Colonic mucosa (tissue), 4 donors: ENCODE data around the gene EHBP1. TPM values are rescaled to one million over a fixed set of nuclear protein-coding genes. Genes with fewer than 3 reads are reported as not detected.
"Not testable (repeated sequence)": the region's sequence is repeated elsewhere in the genome, so short reads cannot be mapped to it uniquely, and the experiment has no call there.

Experiments used
- DNase-seq: peaks from one replicate; pipeline ENCODE4 v3.0.0-alpha.2; 2020
- H3K27ac ChIP-seq: fragments of 200-600 bp; one replicate; pipeline ENCODE4 v1.8.0; 2021
- H3K27me3 ChIP-seq: fragments of 200-600 bp; one replicate; pipeline ENCODE4 v1.8.0; 2021
- H3K36me3 ChIP-seq: fragments of 200-600 bp; one replicate; pipeline ENCODE4 v1.8.0; 2021
- H3K4me1 ChIP-seq: fragments of 200-600 bp; one replicate; pipeline ENCODE4 v1.8.0; 2021; ENCODE audit warnings: mild to moderate bottlenecking
- H3K4me3 ChIP-seq: fragments of 200-600 bp; one replicate; pipeline ENCODE4 v1.8.0; 2021
- H3K9ac ChIP-seq, 2 donors: one replicate each; pipeline ENCODE4 v1.7.0; 2013; ENCODE audit warnings: control low read depth in 2 of 2, low read depth in 2 of 2, low read length in 2 of 2
- H3K9me3 ChIP-seq: fragments of 200-600 bp; one replicate; pipeline ENCODE4 v1.8.0; 2021
- CTCF ChIP-seq: fragments of 200-600 bp; IDR thresholded peaks from one replicate; pipeline ENCODE4 v1.8.0; 2022; ENCODE audit warnings: antibody characterized with exemption, mild to moderate bottlenecking
- intact Hi-C: fragments of 100-400 bp; cut with DNase I; formaldehyde crosslinking; loops from one replicate; pipeline ENCODE4 v1.14.1; 2022
- total RNA-seq, 2 donors: library from RNA; stranded (reverse); fragmentation: NEBNext Ultra II Directional in 1 of 2; extraction: Animal tissue kit (Norgen Biotek cat#: 25700) in 1 of 2; gene quantifications; one replicate each; pipeline ENCODE4 v1.2.1, GENCODE V29; 2021
- donor health status: healthy.
- donor health status: DM: no; HTN: no; CAD: no.
- donor health status: DM: no; HTN: no; CAD: no.

The EHBP1 gene
- total RNA-seq, 2 donors from 2014 or later = 23.6 to 32.7 TPM

- no peaks in the 10 kb centered on the region for H3K36me3 ChIP-seq
- intact Hi-C loops = no loop called here
- no peak overlapping the region for H3K9ac ChIP-seq
- DNase-seq = no peak
- no peak overlapping the region for H3K4me3 ChIP-seq
- no peak for TF ChIP-seq CTCF
- no peaks in the 10 kb centered on the region for H3K27me3 ChIP-seq
- no peaks in the 10 kb centered on the region for H3K9me3 ChIP-seq
- no peaks in the 10 kb centered on the region for H3K4me1 ChIP-seq
- H3K27ac ChIP-seq = no peak overlapping the region
These were observed 40.5 kb downstream of the EHBP1 start for GRCh38 chr2:62745891-62746481.

GRCh38 chr2:62747169-62747568 is 41.7 kb downstream of the EHBP1 start:
- Histone ChIP-seq H3K4me1 (no peaks in the 10 kb centered on the region), H3K36me3 (no peaks in the 10 kb centered on the region), H3K27me3 (no peaks in the 10 kb centered on the region), H3K9ac (no peak overlapping the region), H3K4me3 (no peak overlapping the region), H3K9me3 (no peaks in the 10 kb centered on the region), H3K27ac (no peak overlapping the region)
- no peak for DNase-seq
- TF ChIP-seq CTCF = no peak
- intact Hi-C loops = no loop called here

GRCh38 chr2:62747876-62748275 is 42.4 kb downstream of the EHBP1 start:
- no peak for TF ChIP-seq CTCF
- Histone ChIP-seq H3K27ac (no peak overlapping the region), H3K9me3 (no peaks in the 10 kb centered on the region), H3K9ac (no peak overlapping the region), H3K36me3 (no peaks in the 10 kb centered on the region), H3K27me3 (no peaks in the 10 kb centered on the region), H3K4me3 (no peak overlapping the region), H3K4me1 (no peaks in the 10 kb centered on the region)
- intact Hi-C loops = no loop called here
- no peak for DNase-seq

GRCh38 chr2:62749111-62749510 is 43.6 kb downstream of the EHBP1 start:
- DNase-seq, intact Hi-C loops, H3K4me1 ChIP-seq, H3K27me3 ChIP-seq, H3K9ac ChIP-seq, H3K27ac ChIP-seq, H3K4me3 ChIP-seq, H3K36me3 ChIP-seq, H3K9me3 ChIP-seq: not testable (repeated sequence)

GRCh38 chr2:62757029-62757428 is 51.5 kb downstream of the EHBP1 start:
- Histone ChIP-seq H3K9me3 (no peaks in the 10 kb centered on the region), H3K4me3 (no peak overlapping the region), H3K36me3 (no peaks in the 10 kb centered on the region), H3K27me3 (no peaks in the 10 kb centered on the region), H3K4me1 (no peaks in the 10 kb centered on the region), H3K27ac (no peak overlapping the region), H3K9ac (no peak overlapping the region)
- no peak for DNase-seq
- intact Hi-C loops = no loop called here
- no peak for TF ChIP-seq CTCF

- intact Hi-C loops = no loop called here
- no peak for DNase-seq
- no peak overlapping the region for H3K4me3 ChIP-seq
- H3K27me3 ChIP-seq = no peaks in the 10 kb centered on the region
- H3K9me3 ChIP-seq = no peaks in the 10 kb centered on the region
- no peak overlapping the region for H3K27ac ChIP-seq
- no peaks in the 10 kb centered on the region for H3K4me1 ChIP-seq
- no peak for TF ChIP-seq CTCF
- H3K9ac ChIP-seq = no peak overlapping the region
- no peaks in the 10 kb centered on the region for H3K36me3 ChIP-seq
These were observed 54.5 kb downstream of the EHBP1 start for GRCh38 chr2:62760026-62760425.
